ENCODE measurements around the gene PPP2R2B.

DNA sequence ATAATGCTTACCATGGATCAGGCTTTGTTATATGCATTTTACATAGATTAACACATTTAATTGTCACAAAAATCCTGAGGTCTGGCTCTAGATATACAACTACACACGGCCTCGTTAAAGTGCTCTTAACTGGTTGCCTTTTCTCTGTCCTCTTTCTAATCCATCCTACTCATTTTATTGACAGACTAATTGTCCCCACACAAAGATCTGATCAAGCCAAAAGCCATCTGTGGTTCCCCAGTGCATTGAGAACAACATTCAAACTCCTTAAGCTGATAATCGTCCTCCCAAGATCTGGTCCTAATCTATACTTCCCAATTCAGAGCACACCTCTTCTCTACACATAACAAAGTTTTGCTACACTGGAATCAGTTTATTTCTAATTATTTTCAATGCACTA lies 23.9 kb upstream of the PPP2R2B start:
- TF ChIP-seq, protein P1, sequence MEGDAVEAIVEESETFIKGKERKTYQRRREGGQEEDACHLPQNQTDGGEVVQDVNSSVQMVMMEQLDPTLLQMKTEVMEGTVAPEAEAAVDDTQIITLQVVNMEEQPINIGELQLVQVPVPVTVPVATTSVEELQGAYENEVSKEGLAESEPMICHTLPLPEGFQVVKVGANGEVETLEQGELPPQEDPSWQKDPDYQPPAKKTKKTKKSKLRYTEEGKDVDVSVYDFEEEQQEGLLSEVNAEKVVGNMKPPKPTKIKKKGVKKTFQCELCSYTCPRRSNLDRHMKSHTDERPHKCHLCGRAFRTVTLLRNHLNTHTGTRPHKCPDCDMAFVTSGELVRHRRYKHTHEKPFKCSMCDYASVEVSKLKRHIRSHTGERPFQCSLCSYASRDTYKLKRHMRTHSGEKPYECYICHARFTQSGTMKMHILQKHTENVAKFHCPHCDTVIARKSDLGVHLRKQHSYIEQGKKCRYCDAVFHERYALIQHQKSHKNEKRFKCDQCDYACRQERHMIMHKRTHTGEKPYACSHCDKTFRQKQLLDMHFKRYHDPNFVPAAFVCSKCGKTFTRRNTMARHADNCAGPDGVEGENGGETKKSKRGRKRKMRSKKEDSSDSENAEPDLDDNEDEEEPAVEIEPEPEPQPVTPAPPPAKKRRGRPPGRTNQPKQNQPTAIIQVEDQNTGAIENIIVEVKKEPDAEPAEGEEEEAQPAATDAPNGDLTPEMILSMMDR (conservative IDR thresholded peaks at IDR 0.05; ENCODE audit: low read depth, low read length): no peak
- TF ChIP-seq POLR2A (IDR thresholded peaks at IDR 0.05; ENCODE audit: low read depth, low read length) (no peak), FOS (IDR thresholded peaks at IDR 0.05; ENCODE audit: low read depth, low read length) (no peak), NFE2L2 (IDR thresholded peaks at IDR 0.05; ENCODE audit: low read depth, low read length) (no peak), RAD21 (IDR thresholded peaks at IDR 0.05; ENCODE audit: low read length) (no peak), RCOR1 (IDR thresholded peaks at IDR 0.05; ENCODE audit: insufficient replicate concordance, low read length) (no peak), CEBPB (IDR thresholded peaks at IDR 0.05; ENCODE audit: low read depth, low read length) (no peak), MAZ (IDR thresholded peaks at IDR 0.05; ENCODE audit: borderline replicate concordance, low read depth, low read length) (no peak), MXI1 (IDR thresholded peaks at IDR 0.05; ENCODE audit: borderline replicate concordance, low read depth, low read length) (no peak)
- TF ChIP-seq, protein P2, sequence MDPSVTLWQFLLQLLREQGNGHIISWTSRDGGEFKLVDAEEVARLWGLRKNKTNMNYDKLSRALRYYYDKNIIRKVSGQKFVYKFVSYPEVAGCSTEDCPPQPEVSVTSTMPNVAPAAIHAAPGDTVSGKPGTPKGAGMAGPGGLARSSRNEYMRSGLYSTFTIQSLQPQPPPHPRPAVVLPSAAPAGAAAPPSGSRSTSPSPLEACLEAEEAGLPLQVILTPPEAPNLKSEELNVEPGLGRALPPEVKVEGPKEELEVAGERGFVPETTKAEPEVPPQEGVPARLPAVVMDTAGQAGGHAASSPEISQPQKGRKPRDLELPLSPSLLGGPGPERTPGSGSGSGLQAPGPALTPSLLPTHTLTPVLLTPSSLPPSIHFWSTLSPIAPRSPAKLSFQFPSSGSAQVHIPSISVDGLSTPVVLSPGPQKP (IDR thresholded peaks at IDR 0.05; ENCODE audit: borderline replicate concordance, low read depth, low read length): no peak
